SU-DHL-6 (cell line): ENCODE measurements around the gene CDPF1.

Experiments
- CTCF ChIP-seq: fragments of 200-600 bp; sonication (generic); IDR thresholded peaks from one replicate; pipeline ENCODE4 v1.5.1; 2017; ENCODE audit warnings: antibody characterized with exemption, mild to moderate bottlenecking, low read length, moderate library complexity; ENCODE audit not compliant: insufficient read depth, poor library complexity, severe bottlenecking
- EZH2phosphoT487 ChIP-seq: fragments of 200-600 bp; sonication (generic), shearing (Covaris generic); conservative IDR thresholded peaks from 2 replicates; pipeline ENCODE4 v1.6.1; 2018; ENCODE audit warnings: mild to moderate bottlenecking, antibody characterized with exemption, low read length, moderate library complexity, mixed read lengths

- TF ChIP-seq CTCF: no peak
- TF ChIP-seq EZH2phosphoT487: no peak
Measured at GRCh38 chr22:46203601-46203980, 46.5 kb downstream of the CDPF1 start.
